ENCODE measurements around the gene POLK.
"Not testable (repeated sequence)": the region's sequence is repeated elsewhere in the genome, so short reads cannot be mapped to it uniquely, and the experiment has no call there.

POLK gene

GRCh38 chr5:75568202-75568601 lies 56.5 kb downstream of the POLK start:
- TF ChIP-seq, protein P1, sequence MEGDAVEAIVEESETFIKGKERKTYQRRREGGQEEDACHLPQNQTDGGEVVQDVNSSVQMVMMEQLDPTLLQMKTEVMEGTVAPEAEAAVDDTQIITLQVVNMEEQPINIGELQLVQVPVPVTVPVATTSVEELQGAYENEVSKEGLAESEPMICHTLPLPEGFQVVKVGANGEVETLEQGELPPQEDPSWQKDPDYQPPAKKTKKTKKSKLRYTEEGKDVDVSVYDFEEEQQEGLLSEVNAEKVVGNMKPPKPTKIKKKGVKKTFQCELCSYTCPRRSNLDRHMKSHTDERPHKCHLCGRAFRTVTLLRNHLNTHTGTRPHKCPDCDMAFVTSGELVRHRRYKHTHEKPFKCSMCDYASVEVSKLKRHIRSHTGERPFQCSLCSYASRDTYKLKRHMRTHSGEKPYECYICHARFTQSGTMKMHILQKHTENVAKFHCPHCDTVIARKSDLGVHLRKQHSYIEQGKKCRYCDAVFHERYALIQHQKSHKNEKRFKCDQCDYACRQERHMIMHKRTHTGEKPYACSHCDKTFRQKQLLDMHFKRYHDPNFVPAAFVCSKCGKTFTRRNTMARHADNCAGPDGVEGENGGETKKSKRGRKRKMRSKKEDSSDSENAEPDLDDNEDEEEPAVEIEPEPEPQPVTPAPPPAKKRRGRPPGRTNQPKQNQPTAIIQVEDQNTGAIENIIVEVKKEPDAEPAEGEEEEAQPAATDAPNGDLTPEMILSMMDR (IDR thresholded peaks at IDR 0.05; ENCODE audit: low read depth, low read length): no peak
- DNase-seq (ENCODE audit: low read depth, low spot score): peak; percentile 11
- no peak overlapping the region for H3K4me3 ChIP-seq (ENCODE audit: low read depth, low read length)
- in situ Hi-C loops (cut with HindIII; ENCODE audit: low sequenced_read_pairs): no loop called here

DNA sequence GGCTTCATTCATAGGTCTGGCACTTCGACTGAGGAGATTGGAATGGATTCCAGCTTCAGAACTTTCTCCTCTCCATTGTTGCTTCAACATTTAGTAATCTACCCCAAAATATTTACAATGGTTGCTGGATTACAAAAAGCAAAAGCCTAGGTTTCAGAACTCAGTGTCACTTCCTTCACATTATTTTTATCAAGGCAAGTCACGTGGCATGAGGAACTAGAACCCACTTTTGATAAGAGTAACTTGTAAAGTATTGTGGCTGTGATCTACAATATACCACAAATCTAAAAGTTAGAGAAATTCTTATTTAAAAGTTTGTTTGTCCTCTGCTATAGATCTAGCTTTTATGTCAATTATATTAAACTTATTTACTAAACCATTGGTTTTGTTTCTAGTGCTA lies 59.9 kb downstream of the POLK start:
- no peak overlapping the region for H3K4me3 ChIP-seq (ENCODE audit: low read depth, low read length)
- in situ Hi-C loops (cut with HindIII; ENCODE audit: low sequenced_read_pairs): no loop called here
- no peak for DNase-seq (ENCODE audit: low read depth, low spot score)
- TF ChIP-seq, protein P1 (IDR thresholded peaks at IDR 0.05; ENCODE audit: low read depth, low read length): no peak

GRCh38 chr5:75574791-75575190 lies 63.1 kb downstream of the POLK start:
- H3K4me3 ChIP-seq (ENCODE audit: low read depth, low read length): no peak overlapping the region
- peak; percentile 41 for DNase-seq (ENCODE audit: low read depth, low spot score)
- TF ChIP-seq, protein P1 (IDR thresholded peaks at IDR 0.05; ENCODE audit: low read depth, low read length): no peak
- in situ Hi-C loops (cut with HindIII; ENCODE audit: low sequenced_read_pairs): no loop called here

DNA sequence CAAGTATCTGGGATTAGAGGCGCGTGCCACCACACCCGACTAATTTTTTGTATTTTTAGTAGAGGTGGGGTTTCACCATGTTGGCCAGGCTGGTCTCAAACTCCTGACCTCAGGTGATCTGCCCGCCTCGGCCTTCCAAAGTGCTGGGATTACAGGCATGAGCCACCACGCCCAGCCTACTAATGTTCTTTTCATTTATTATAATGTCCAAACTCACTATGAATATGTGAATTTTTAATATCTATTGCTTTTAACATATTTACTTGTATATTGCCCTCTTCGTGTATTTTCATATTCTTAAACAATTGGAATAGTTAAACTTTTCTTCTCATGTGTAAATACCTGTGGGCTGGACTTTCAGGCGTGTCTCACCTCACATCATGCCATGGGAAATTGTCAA lies 66.6 kb downstream of the POLK start:
- DNase-seq (ENCODE audit: low read depth, low spot score); in situ Hi-C loops (cut with HindIII; ENCODE audit: low sequenced_read_pairs): not testable (repeated sequence)

GRCh38 chr5:75584641-75585040 lies 73.0 kb downstream of the POLK start:
- H3K4me3 ChIP-seq (ENCODE audit: low read depth, low read length): no peak overlapping the region
- in situ Hi-C loops (cut with HindIII; ENCODE audit: low sequenced_read_pairs): no loop called here
- no peak for DNase-seq (ENCODE audit: low read depth, low spot score)
- TF ChIP-seq, protein P1 (IDR thresholded peaks at IDR 0.05; ENCODE audit: low read depth, low read length): peak; percentile 11

More for the DNA sequence above, 66.6 kb downstream of the POLK start:
- not testable (repeated sequence) for H3K4me3 ChIP-seq (ENCODE audit: low read depth, low read length)

DNA sequence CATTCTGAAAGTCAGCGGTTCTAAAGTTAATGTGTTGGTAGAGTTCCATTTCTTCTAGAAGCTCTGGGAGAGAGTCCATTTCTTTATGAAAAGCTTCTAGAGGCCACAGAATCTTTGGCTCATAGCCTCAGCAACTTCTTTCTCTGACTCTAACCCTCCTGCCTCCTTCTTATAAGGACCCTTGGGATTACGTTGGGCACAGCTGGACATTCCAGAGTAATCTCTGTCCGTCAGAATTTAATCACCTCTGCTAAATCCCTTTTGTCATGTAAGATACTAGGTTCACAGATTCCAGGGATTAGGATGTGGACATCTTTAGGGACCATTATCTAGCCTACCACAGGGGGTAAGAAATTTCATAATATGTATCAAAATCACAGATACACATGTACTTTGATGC lies 77.0 kb downstream of the POLK start:
- H3K4me3 ChIP-seq (ENCODE audit: low read depth, low read length): no peak overlapping the region
- TF ChIP-seq, protein P1 (IDR thresholded peaks at IDR 0.05; ENCODE audit: low read depth, low read length): no peak
- no peak for DNase-seq (ENCODE audit: low read depth, low spot score)
- in situ Hi-C loops (cut with HindIII; ENCODE audit: low sequenced_read_pairs): no loop called here

- in situ Hi-C loops (cut with HindIII; ENCODE audit: low sequenced_read_pairs): no loop called here
These were observed 88.8 kb downstream of the POLK start for GRCh38 chr5:75600535-75600934.

More at GRCh38 chr5:75600535-75600934, 88.8 kb downstream of the POLK start:
- DNase-seq (ENCODE audit: low read depth, low spot score): no peak
- H3K4me3 ChIP-seq (ENCODE audit: low read depth, low read length): no peak overlapping the region
- TF ChIP-seq, protein P1 (IDR thresholded peaks at IDR 0.05; ENCODE audit: low read depth, low read length): no peak

All from astrocyte of the spinal cord (primary cell).